ENCODE data around the gene FZD1.
A peak's percentile ranks its signal among the peaks of the same experiment; 100 is the strongest.

The FZD1 gene

GRCh38 chr7:91264046-91264923 is at the start of gene FZD1:
Gene FZD1 (plus strand): TSS chr7:91264433. CDS start chr7:91264881, 448 bp downstream.
- peak; percentile 76 for DNase-seq (ENCODE audit: low read depth)

GRCh38 chr7:91226411-91226810 is 37.8 kb upstream of the FZD1 start:
- DNase-seq (ENCODE audit: low read depth) = no peak

GRCh38 chr7:91228327-91228726 is 35.9 kb upstream of the FZD1 start:
- no peak for DNase-seq (ENCODE audit: low read depth)

- no peak for DNase-seq (ENCODE audit: low read depth)
These were observed 35.2 kb upstream of the FZD1 start for GRCh38 chr7:91228927-91229558.

GRCh38 chr7:91230100-91230499 is 34.1 kb upstream of the FZD1 start:
- no peak for DNase-seq (ENCODE audit: low read depth)

- no peak for DNase-seq (ENCODE audit: low read depth)
These were observed 33.7 kb upstream of the FZD1 start for GRCh38 chr7:91230503-91230902.

GRCh38 chr7:91233212-91233611 is 31.0 kb upstream of the FZD1 start:
- DNase-seq (ENCODE audit: low read depth) = no peak

- DNase-seq (ENCODE audit: low read depth) = no peak
These were observed 28.9 kb upstream of the FZD1 start for GRCh38 chr7:91235211-91235832.

GRCh38 chr7:91239171-91239604 is 25.0 kb upstream of the FZD1 start:
- no peak for DNase-seq (ENCODE audit: low read depth)

GRCh38 chr7:91239772-91240171 is 24.5 kb upstream of the FZD1 start:
- no peak for DNase-seq (ENCODE audit: low read depth)

GRCh38 chr7:91240376-91240941 is 23.8 kb upstream of the FZD1 start:
- no peak for DNase-seq (ENCODE audit: low read depth)

GRCh38 chr7:91242097-91242844 is 22.0 kb upstream of the FZD1 start:
- no peak for DNase-seq (ENCODE audit: low read depth)

GRCh38 chr7:91243591-91244301 is 20.5 kb upstream of the FZD1 start:
- DNase-seq (ENCODE audit: low read depth) = no peak

GRCh38 chr7:91247500-91247899 is 16.7 kb upstream of the FZD1 start:
- no peak for DNase-seq (ENCODE audit: low read depth)

GRCh38 chr7:91248996-91249395 is 15.2 kb upstream of the FZD1 start:
- DNase-seq (ENCODE audit: low read depth) = no peak

- DNase-seq (ENCODE audit: low read depth) = no peak
These were observed 14.6 kb upstream of the FZD1 start for GRCh38 chr7:91249506-91250233.

GRCh38 chr7:91250706-91251105 is 13.5 kb upstream of the FZD1 start:
- DNase-seq (ENCODE audit: low read depth) = no peak

GRCh38 chr7:91251877-91252276 is 12.4 kb upstream of the FZD1 start:
- no peak for DNase-seq (ENCODE audit: low read depth)

GRCh38 chr7:91263384-91264045 is 718 bp upstream of the FZD1 start:
- DNase-seq (ENCODE audit: low read depth) = no peak
